ENCODE results near the gene UGT1A6.

- TF ChIP-seq CTCF (IDR thresholded peaks at IDR 0.05 in 4 of 5, conservative IDR thresholded peaks at IDR 0.05 in 1 of 5) = no peak
- no peak for TF ChIP-seq POLR2A (IDR thresholded peaks at IDR 0.05)
These were observed 36.2 kb upstream of the UGT1A6 start for GRCh38 chr2:233656443-233656842.
